IgD-negative memory B cell (primary cell): ENCODE data around the gene RNF123. TPM values are rescaled to one million over a fixed set of nuclear protein-coding genes. Genes with fewer than 3 reads are reported as not detected.

Source experiments
- H3K27ac Mint-ChIP-seq, 3 donors: one replicate each; pipeline ENCODE4 v1.8.0; 2020 to 2022; ENCODE audit warnings: mild to moderate bottlenecking in 3 of 3, mixed read lengths in 3 of 3, moderate library complexity in 1 of 3
- H3K27me3 Mint-ChIP-seq: one replicate; pipeline ENCODE4 v1.8.0; 2021; ENCODE audit warnings: mixed read lengths
- H3K36me3 Mint-ChIP-seq: one replicate; pipeline ENCODE4 v1.8.0; 2020; ENCODE audit warnings: mild to moderate bottlenecking, mixed read lengths
- H3K4me1 Mint-ChIP-seq, 3 donors: one replicate each; pipeline ENCODE4 v1.8.0; 2020 to 2022; ENCODE audit warnings: mixed read lengths in 3 of 3, mild to moderate bottlenecking in 1 of 3
- H3K4me3 Mint-ChIP-seq, 4 donors: one replicate each; pipeline ENCODE4 v1.8.0; 2020 to 2022; ENCODE audit warnings: mild to moderate bottlenecking in 4 of 4, mixed read lengths in 4 of 4, moderate library complexity in 3 of 4
- H3K9me3 Mint-ChIP-seq, 3 donors: one replicate each; pipeline ENCODE4 v1.8.0; 2020 to 2021; ENCODE audit warnings: mixed read lengths in 3 of 3, mild to moderate bottlenecking in 1 of 3
- polyA plus RNA-seq: library from polyadenylated mRNA; unstranded; fragments of 300-500 nt; fragmentation: Illumina TruSeq; gene quantifications from one replicate; pipeline ENCODE4 v1.2.3, GENCODE V29; 2021

Gene RNF123
- polyA plus RNA-seq, result 19.7 TPM

GRCh38 chr3:49689046-49689907, at the start of gene RNF123, which contains the start of gene MST1:
TSS of gene RNF123 (plus strand) at chr3:49689557. CDS start at chr3:49691166, 1,609 bp downstream.
TSS of gene MST1 (minus strand) at chr3:49689474. CDS start at chr3:49688691, 783 bp downstream.
- H3K36me3 Mint-ChIP-seq, result peaks cover 2% of the 10 kb centered on the region
- H3K9me3 Mint-ChIP-seq, result no peaks in the 10 kb centered on the region
- H3K27ac Mint-ChIP-seq, result peak within 1 kb of the TSS; percentile 96 to 98 (median 97)
- peak within 1 kb of the TSS; percentile 96 to 99 (median 98) for H3K4me3 Mint-ChIP-seq
- peaks cover 12 to 22% (median 17%) of the 10 kb centered on the region in 3 donors for H3K4me1 Mint-ChIP-seq
- H3K27me3 Mint-ChIP-seq, result peaks cover 8% of the 10 kb centered on the region

GRCh38 chr3:49641292-49641691, 48.1 kb upstream of the RNF123 start:
- H3K36me3 Mint-ChIP-seq, result no peaks in the 10 kb centered on the region
- no peaks in the 10 kb centered on the region for H3K4me1 Mint-ChIP-seq
- peak overlapping the region in 1 of 3 donors; percentile 55 for H3K27ac Mint-ChIP-seq
- H3K4me3 Mint-ChIP-seq, result no peak overlapping the region
- no peaks in the 10 kb centered on the region for H3K27me3 Mint-ChIP-seq
- H3K9me3 Mint-ChIP-seq, result no peaks in the 10 kb centered on the region

- Mint-ChIP-seq H3K27me3 (no peaks in the 10 kb centered on the region), H3K4me3 (no peak overlapping the region), H3K36me3 (no peaks in the 10 kb centered on the region), H3K4me1 (no peaks in the 10 kb centered on the region), H3K27ac (peak overlapping the region in 2 of 3 donors; percentile 53 to 55), H3K9me3 (no peaks in the 10 kb centered on the region)
These were observed 47.2 kb upstream of the RNF123 start for GRCh38 chr3:49641921-49642707.

GRCh38 chr3:49642708-49643145, 46.6 kb upstream of the RNF123 start:
- no peaks in the 10 kb centered on the region for H3K36me3 Mint-ChIP-seq
- no peaks in the 10 kb centered on the region for H3K27me3 Mint-ChIP-seq
- H3K9me3 Mint-ChIP-seq, result no peaks in the 10 kb centered on the region
- no peaks in the 10 kb centered on the region for H3K4me1 Mint-ChIP-seq
- no peak overlapping the region for H3K4me3 Mint-ChIP-seq
- no peak overlapping the region for H3K27ac Mint-ChIP-seq

- Mint-ChIP-seq H3K4me3 (no peak overlapping the region), H3K36me3 (no peaks in the 10 kb centered on the region), H3K9me3 (no peaks in the 10 kb centered on the region), H3K4me1 (no peaks in the 10 kb centered on the region), H3K27ac (no peak overlapping the region), H3K27me3 (no peaks in the 10 kb centered on the region)
These were observed 44.7 kb upstream of the RNF123 start for GRCh38 chr3:49644684-49645083.

- Mint-ChIP-seq H3K27ac (no peak overlapping the region), H3K27me3 (no peaks in the 10 kb centered on the region), H3K4me3 (no peak overlapping the region), H3K36me3 (no peaks in the 10 kb centered on the region), H3K9me3 (no peaks in the 10 kb centered on the region), H3K4me1 (no peaks in the 10 kb centered on the region)
These were observed 43.1 kb upstream of the RNF123 start for GRCh38 chr3:49646236-49646635.

- H3K4me1 Mint-ChIP-seq, result no peaks in the 10 kb centered on the region
- H3K9me3 Mint-ChIP-seq, result no peaks in the 10 kb centered on the region
- no peaks in the 10 kb centered on the region for H3K27me3 Mint-ChIP-seq
- H3K36me3 Mint-ChIP-seq, result no peaks in the 10 kb centered on the region
- H3K4me3 Mint-ChIP-seq, result no peak overlapping the region
- no peak overlapping the region for H3K27ac Mint-ChIP-seq
These were observed 41.6 kb upstream of the RNF123 start for GRCh38 chr3:49647741-49648140.

GRCh38 chr3:49648354-49649019, 40.9 kb upstream of the RNF123 start:
- Mint-ChIP-seq H3K27ac (no peak overlapping the region), H3K27me3 (no peaks in the 10 kb centered on the region), H3K4me1 (no peaks in the 10 kb centered on the region), H3K9me3 (no peaks in the 10 kb centered on the region), H3K4me3 (no peak overlapping the region), H3K36me3 (no peaks in the 10 kb centered on the region)

- Mint-ChIP-seq H3K27ac (no peak overlapping the region), H3K36me3 (no peaks in the 10 kb centered on the region), H3K9me3 (no peaks in the 10 kb centered on the region), H3K4me3 (no peak overlapping the region), H3K4me1 (peaks cover under 1 to 2% (median under 1%) of the 10 kb centered on the region in 3 donors), H3K27me3 (no peaks in the 10 kb centered on the region)
These were observed 39.8 kb upstream of the RNF123 start for GRCh38 chr3:49649576-49649975.

GRCh38 chr3:49650177-49650576, 39.2 kb upstream of the RNF123 start:
- H3K27ac Mint-ChIP-seq, result no peak overlapping the region
- peaks cover 2 to 5% (median 4%) of the 10 kb centered on the region in 3 donors for H3K4me1 Mint-ChIP-seq
- no peaks in the 10 kb centered on the region for H3K27me3 Mint-ChIP-seq
- no peaks in the 10 kb centered on the region for H3K36me3 Mint-ChIP-seq
- no peak overlapping the region for H3K4me3 Mint-ChIP-seq
- H3K9me3 Mint-ChIP-seq, result no peaks in the 10 kb centered on the region

GRCh38 chr3:49650637-49651036, 38.7 kb upstream of the RNF123 start:
- H3K36me3 Mint-ChIP-seq, result no peaks in the 10 kb centered on the region
- no peaks in the 10 kb centered on the region for H3K27me3 Mint-ChIP-seq
- peak overlapping the region in 1 of 4 donors; percentile 8 for H3K4me3 Mint-ChIP-seq
- H3K27ac Mint-ChIP-seq, result no peak overlapping the region
- no peaks in the 10 kb centered on the region for H3K9me3 Mint-ChIP-seq
- H3K4me1 Mint-ChIP-seq, result peaks cover 2 to 5% (median 4%) of the 10 kb centered on the region in 3 donors

- Mint-ChIP-seq H3K27ac (no peak overlapping the region), H3K9me3 (no peaks in the 10 kb centered on the region), H3K27me3 (no peaks in the 10 kb centered on the region), H3K4me1 (peaks cover 2 to 7% (median 5%) of the 10 kb centered on the region in 3 donors), H3K4me3 (no peak overlapping the region), H3K36me3 (no peaks in the 10 kb centered on the region)
These were observed 37.0 kb upstream of the RNF123 start for GRCh38 chr3:49652218-49652902.

GRCh38 chr3:49652903-49653415, 36.4 kb upstream of the RNF123 start:
- Mint-ChIP-seq H3K4me1 (peaks cover 2 to 7% (median 5%) of the 10 kb centered on the region in 3 donors), H3K9me3 (no peaks in the 10 kb centered on the region), H3K36me3 (no peaks in the 10 kb centered on the region), H3K27me3 (no peaks in the 10 kb centered on the region), H3K27ac (no peak overlapping the region), H3K4me3 (no peak overlapping the region)

- Mint-ChIP-seq H3K36me3 (peaks cover 1% of the 10 kb centered on the region), H3K27ac (no peak overlapping the region), H3K27me3 (no peaks in the 10 kb centered on the region), H3K9me3 (no peaks in the 10 kb centered on the region), H3K4me1 (peaks cover 3 to 8% (median 7%) of the 10 kb centered on the region in 3 donors), H3K4me3 (peak overlapping the region in 1 of 4 donors; percentile 36)
These were observed 35.7 kb upstream of the RNF123 start for GRCh38 chr3:49653621-49654020.
